Brain microvascular endothelial cell (primary cell): ENCODE measurements around the gene PRRG3.

Experiments used
- DNase-seq: peaks from one replicate; pipeline ENCODE4 v3.0.0-alpha.2; 2020
- H3K27ac ChIP-seq: fragments of 250-450 bp; sonication (Bioruptor Pico); 2 replicates; pipeline ENCODE4 v1.5.1; 2020; ENCODE audit warnings: mild to moderate bottlenecking, moderate library complexity
- H3K27me3 ChIP-seq: fragments of 250-450 bp; sonication (Bioruptor Pico); replicated peaks from 2 replicates; pipeline ENCODE4 v1.5.1; 2020; ENCODE audit warnings: mild to moderate bottlenecking
- H3K36me3 ChIP-seq: fragments of 250-450 bp; sonication (Bioruptor Pico); replicated peaks from 2 replicates; pipeline ENCODE4 v1.5.1; 2020; ENCODE audit warnings: mild to moderate bottlenecking
- H3K4me3 ChIP-seq: 2 replicates; pipeline ENCODE4 v1.5.1; 2011; ENCODE audit warnings: low read depth, mild to moderate bottlenecking, control low read depth, low read length, moderate library complexity
- CTCF ChIP-seq: IDR thresholded peaks from 2 replicates; pipeline ENCODE4 v1.5.1; 2011; ENCODE audit warnings: low read depth, mild to moderate bottlenecking, moderate library complexity, low read length, control low read depth, inconsistent platforms; ENCODE audit errors: missing control alignments
- in situ Hi-C: cut with HindIII; loops from 2 replicates; pipeline ENCODE4 v1.10.0; 2017; ENCODE audit warnings: low sequenced_read_pairs, low pct_ligation_motif_present

PRRG3 gene

GRCh38 chrX:151737494-151737893 is 42.2 kb downstream of the PRRG3 start:
- in situ Hi-C loops: no loop called here
- no peak for TF ChIP-seq CTCF
- H3K36me3 ChIP-seq: no peaks in the 10 kb centered on the region

GRCh38 chrX:151738751-151739150 is 43.5 kb downstream of the PRRG3 start:
- H3K27ac ChIP-seq: no peak overlapping the region
- TF ChIP-seq CTCF: no peak
- in situ Hi-C loops: no loop called here
- H3K4me3 ChIP-seq: no peak overlapping the region
- DNase-seq: no peak
- H3K27me3 ChIP-seq: no peaks in the 10 kb centered on the region
- H3K36me3 ChIP-seq: no peaks in the 10 kb centered on the region

More at GRCh38 chrX:151737494-151737893, 42.2 kb downstream of the PRRG3 start:
- Histone ChIP-seq H3K4me3 (no peak overlapping the region), H3K27me3 (no peaks in the 10 kb centered on the region), H3K27ac (no peak overlapping the region)
- no peak for DNase-seq

- no peak for DNase-seq
- TF ChIP-seq CTCF: no peak
- in situ Hi-C loops: no loop called here
- H3K4me3 ChIP-seq: no peak overlapping the region
- no peaks in the 10 kb centered on the region for H3K36me3 ChIP-seq
- H3K27ac ChIP-seq: no peak overlapping the region
- H3K27me3 ChIP-seq: no peaks in the 10 kb centered on the region
Measured at GRCh38 chrX:151741606-151742005, 46.3 kb downstream of the PRRG3 start.

GRCh38 chrX:151742311-151742710 is 47.1 kb downstream of the PRRG3 start:
- no peak overlapping the region for H3K27ac ChIP-seq
- TF ChIP-seq CTCF: no peak
- in situ Hi-C loops: no loop called here

GRCh38 chrX:151743651-151744470 is 48.6 kb downstream of the PRRG3 start:
- Histone ChIP-seq H3K36me3 (no peaks in the 10 kb centered on the region), H3K27ac (no peak overlapping the region), H3K27me3 (no peaks in the 10 kb centered on the region), H3K4me3 (no peak overlapping the region)
- no peak for TF ChIP-seq CTCF
- DNase-seq: no peak
- in situ Hi-C loops: no loop called here

More at GRCh38 chrX:151742311-151742710, 47.1 kb downstream of the PRRG3 start:
- H3K27me3 ChIP-seq: no peaks in the 10 kb centered on the region
- no peak for DNase-seq
- H3K4me3 ChIP-seq: no peak overlapping the region
- no peaks in the 10 kb centered on the region for H3K36me3 ChIP-seq
